Measurements from ENCODE around the gene MADCAM1. TPM values are rescaled to one million over a fixed set of nuclear protein-coding genes. Genes with fewer than 3 reads are reported as not detected.
A peak's percentile ranks its signal among the peaks of the same experiment; 100 is the strongest.

MADCAM1 gene
- polyA plus RNA-seq, 1 experiment, result not detected

GRCh38 chr19:506404-507285, 10.4 kb downstream of the MADCAM1 start:
- peak; percentile 75 for DNase-seq (ENCODE audit: low read depth, low spot score)
- peak overlapping the region; percentile 87 for H3K4me3 ChIP-seq (ENCODE audit: low read depth, low read length)
- H3K27ac ChIP-seq (ENCODE audit: low read depth, low read length), result peak overlapping the region; percentile 88
- no peaks in the 10 kb centered on the region for H3K27me3 ChIP-seq (ENCODE audit: control insufficient read depth, insufficient read depth, low read length)
- peak; percentile 96 for TF ChIP-seq CTCF (IDR thresholded peaks at IDR 0.05; ENCODE audit: low read depth, low read length)
- POLR2A ChIA-PET, result interaction anchor here (0.5 to 1.1 kb wide), 6 partner anchors 9 to 159 kb away, joined by 3 to 7 read pairs (median 4); partner anchors contain the start of gene CDC34
- CTCF ChIA-PET, result interaction anchor here (0.6 to 1.8 kb wide), 26 partner anchors 8 to 625 kb away, joined by 3 to 16 read pairs (median 4); partner anchors contain the start of genes CDC34, CNN2, MIER2 and SHC2
- no peaks in the 10 kb centered on the region; the same call in 1 of the 2 replicates for H3K9me3 ChIP-seq (ENCODE audit: control insufficient read depth, insufficient read depth, low read length)

DNA sequence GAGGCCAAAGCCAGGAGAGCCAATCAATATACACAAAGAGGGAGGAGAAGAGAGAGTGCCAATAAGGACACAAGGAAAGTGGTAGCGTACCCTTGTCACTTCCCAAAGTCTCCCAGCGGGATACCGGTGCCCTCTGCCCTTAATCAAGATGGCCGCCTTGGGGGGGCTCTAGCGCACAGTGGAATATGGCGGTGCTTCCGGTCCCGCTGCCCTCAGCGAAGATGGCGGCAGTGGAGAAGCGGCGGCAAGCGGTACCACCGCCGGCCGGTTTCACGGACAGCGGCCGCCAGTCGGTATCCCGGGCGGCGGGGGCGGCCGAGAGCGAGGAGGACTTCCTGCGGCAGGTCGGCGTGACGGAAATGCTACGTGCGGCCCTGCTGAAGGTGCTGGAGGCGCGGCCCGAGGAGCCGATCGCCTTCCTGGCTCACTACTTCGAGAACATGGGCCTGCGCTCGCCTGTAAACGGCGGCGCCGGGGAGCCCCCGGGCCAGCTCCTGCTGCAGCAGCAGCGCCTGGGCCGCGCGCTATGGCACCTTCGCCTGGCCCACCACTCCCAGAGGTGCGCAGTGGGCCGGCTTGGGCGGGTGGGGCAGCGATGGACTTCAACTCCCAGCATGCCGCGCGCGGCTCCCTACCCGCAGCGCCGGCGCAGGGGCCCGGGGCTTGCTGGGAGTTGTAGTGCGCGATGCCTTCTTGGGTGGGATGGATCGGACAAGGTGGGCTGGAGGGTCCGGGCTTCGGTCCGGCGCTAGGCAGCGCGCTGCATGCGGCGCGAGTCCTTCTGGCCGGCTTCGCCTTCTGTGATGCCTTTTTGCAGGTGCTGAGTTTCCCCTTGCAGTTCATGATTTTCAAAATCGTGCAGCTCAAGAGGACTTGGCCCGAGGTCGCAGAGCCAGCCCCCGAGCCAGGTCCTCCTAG, 11.3 kb downstream of the MADCAM1 start, which contains the start of gene TPGS1:
TSS of gene TPGS1 (plus strand) at position 212 of the 918 bp plus-strand sequence. CDS start at position 222, 10 bp downstream.
- no peaks in the 10 kb centered on the region for H3K27me3 ChIP-seq (ENCODE audit: control insufficient read depth, insufficient read depth, low read length)
- peak; percentile 100 for DNase-seq (ENCODE audit: low read depth, low spot score)
- TF ChIP-seq CTCF (IDR thresholded peaks at IDR 0.05; ENCODE audit: low read depth, low read length), result no peak
- peaks cover 2% of the 10 kb centered on the region; the same call in 1 of the 2 replicates for H3K9me3 ChIP-seq (ENCODE audit: control insufficient read depth, insufficient read depth, low read length)
- POLR2A ChIA-PET, result interaction anchor here (0.5 to 1.1 kb wide), 5 partner anchors 10 to 158 kb away, joined by 3 to 6 read pairs (median 4); partner anchors contain the start of gene CDC34
- CTCF ChIA-PET, result interaction anchor here (0.6 to 1.8 kb wide), 15 partner anchors 8 to 350 kb away, joined by 3 to 16 read pairs (median 6); partner anchors contain the start of genes CDC34 and MIER2
- peak within 1 kb of the TSS; percentile 87 for H3K4me3 ChIP-seq (ENCODE audit: low read depth, low read length)
- peak within 1 kb of the TSS; percentile 88 for H3K27ac ChIP-seq (ENCODE audit: low read depth, low read length)

DNA sequence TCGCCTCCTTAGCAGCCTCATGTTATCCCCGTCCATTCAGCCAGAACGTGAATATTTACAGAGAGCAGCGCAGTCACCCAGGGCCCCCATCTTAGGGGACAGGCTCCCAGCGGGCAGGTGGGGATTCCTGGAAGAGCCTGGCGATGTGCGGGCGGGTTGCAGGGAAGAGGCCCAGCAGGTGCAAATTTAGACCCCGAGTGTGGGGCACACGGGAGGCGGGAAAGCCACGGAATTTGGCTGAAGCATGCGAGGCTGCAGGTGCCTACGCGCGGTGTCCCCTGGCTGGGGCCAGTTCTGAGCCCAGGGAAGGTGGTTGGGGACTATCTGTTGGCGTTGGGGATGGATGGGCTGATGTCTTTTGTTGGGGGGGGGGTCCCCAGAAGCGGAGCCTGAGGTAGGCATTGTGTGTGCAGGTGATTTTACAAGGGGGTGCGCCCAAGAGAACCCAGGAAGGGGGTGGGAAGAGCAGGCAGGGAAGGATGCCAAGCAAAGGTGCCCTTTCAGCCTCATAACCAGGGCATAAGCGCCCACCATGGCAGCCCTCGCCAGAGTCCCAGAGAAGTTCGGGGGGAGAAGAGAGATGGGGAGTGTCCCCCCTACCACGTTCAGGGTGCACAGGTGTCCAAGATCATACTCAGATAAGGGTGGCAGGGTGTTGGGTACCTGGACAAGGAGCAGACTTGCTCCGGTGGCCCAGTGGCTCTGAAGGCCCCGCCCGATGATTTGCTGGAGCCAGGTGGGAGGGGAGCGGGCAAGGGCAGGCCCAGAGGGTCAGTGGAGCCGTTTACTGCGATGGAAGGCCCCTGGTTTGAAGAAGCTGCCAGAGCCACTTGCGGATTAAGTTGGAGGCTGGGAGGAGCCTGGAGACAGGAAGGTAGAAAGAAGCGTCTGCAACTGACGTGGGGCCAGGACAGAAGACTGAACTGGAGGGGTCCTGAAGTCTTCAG, 12.2 kb downstream of the MADCAM1 start:
- POLR2A ChIA-PET, result no interaction called here
- H3K4me3 ChIP-seq (ENCODE audit: low read depth, low read length), result peak overlapping the region; percentile 87
- no peak for DNase-seq (ENCODE audit: low read depth, low spot score)
- peaks cover 4% of the 10 kb centered on the region; the same call in 1 of the 2 replicates for H3K9me3 ChIP-seq (ENCODE audit: control insufficient read depth, insufficient read depth, low read length)
- H3K27ac ChIP-seq (ENCODE audit: low read depth, low read length), result no peak overlapping the region
- CTCF ChIA-PET, result no interaction called here
- no peaks in the 10 kb centered on the region for H3K27me3 ChIP-seq (ENCODE audit: control insufficient read depth, insufficient read depth, low read length)
- no peak for TF ChIP-seq CTCF (IDR thresholded peaks at IDR 0.05; ENCODE audit: low read depth, low read length)

DNA sequence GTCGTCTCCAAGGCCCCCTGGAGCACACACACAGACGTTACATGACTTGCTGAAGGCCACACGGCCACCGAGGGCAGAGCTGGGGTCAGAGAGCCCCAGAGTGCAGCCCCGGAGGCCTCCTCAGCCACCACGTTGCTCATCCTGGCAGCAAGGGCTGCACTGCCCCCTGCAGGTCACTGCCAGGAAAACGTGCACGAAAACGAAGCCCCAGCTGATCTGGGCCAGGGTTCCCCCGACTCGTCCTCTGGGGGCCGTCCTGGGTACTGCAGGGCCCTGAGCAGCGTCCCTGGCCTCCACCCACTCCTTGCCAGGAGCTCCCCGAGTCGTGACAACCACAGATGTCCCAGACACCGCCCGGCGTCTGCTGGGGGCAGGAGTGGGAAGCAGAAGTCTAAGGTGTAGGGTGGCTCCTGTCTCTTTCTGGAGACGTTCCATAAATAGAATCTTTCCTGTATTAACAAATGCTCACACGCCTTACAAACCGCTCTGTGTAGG, 14.4 kb downstream of the MADCAM1 start:
- ChIA-PET CTCF (interaction anchor here (0.6 to 3.1 kb wide), 10 partner anchors 11 to 470 kb away, joined by 3 to 29 read pairs (median 6); partner anchors contain the start of gene CDC34), POLR2A (interaction anchor here (0.7 to 1.8 kb wide), 2 partner anchors 20 to 22 kb away, joined by 3 to 5 read pairs; partner anchors contain the start of gene CDC34)
- H3K27me3 ChIP-seq (ENCODE audit: control insufficient read depth, insufficient read depth, low read length), result no peaks in the 10 kb centered on the region
- peak; percentile 60 for DNase-seq (ENCODE audit: low read depth, low spot score)
- H3K9me3 ChIP-seq (ENCODE audit: control insufficient read depth, insufficient read depth, low read length), result peaks cover 4% of the 10 kb centered on the region; the same call in 1 of the 2 replicates
- H3K4me3 ChIP-seq (ENCODE audit: low read depth, low read length), result no peak overlapping the region
- TF ChIP-seq CTCF (IDR thresholded peaks at IDR 0.05; ENCODE audit: low read depth, low read length), result peak; percentile 98
- peak overlapping the region; percentile 61 for H3K27ac ChIP-seq (ENCODE audit: low read depth, low read length)

Data from AG04450 (cell line).